Adipose tissue (tissue), 3 donors: ENCODE data around the gene UBR4. TPM values are rescaled to one million over a fixed set of nuclear protein-coding genes. Genes with fewer than 3 reads are reported as not detected.
A peak's percentile ranks its signal among the peaks of the same experiment; 100 is the strongest.
"Not testable (repeated sequence)": the region's sequence is repeated elsewhere in the genome, so short reads cannot be mapped to it uniquely, and the experiment has no call there.

ENCODE experiments used
- H3K27ac ChIP-seq: one replicate; pipeline ENCODE4 v1.5.1; 2013; ENCODE audit warnings: low read depth, low read length
- WGBS, 3 donors: extraction: QIAGEN DNeasy Blood & Tissue Kit; methylation state at CpG; one replicate each; pipeline ENCODE4 v1.1.7; 2013; 5-methylcytosine and 5-hydroxymethylcytosine counted together
- polyA plus RNA-seq, 3 donors: library from polyadenylated mRNA; stranded (reverse); fragments of 200-250 nt; gene quantifications; one replicate each; pipeline ENCODE4 v1.2.3, GENCODE V29; 2013
- donor health status: healthy with polysubstance abuse.
- donor health status: Bipolar disorder and iron deficiency.
- donor health status: healthy.

UBR4 gene
- polyA plus RNA-seq, 3 donors, result 37.3 to 80.4 (median 76.5) TPM

GRCh38 chr1:19222979-19223824 is 13.1 kb upstream of the UBR4 start:
- H3K27ac ChIP-seq, result no peak overlapping the region
- 76 to 84% (median 80%) methylated on average over 15 of the region's 15 CpGs for WGBS, 3 donors

- H3K27ac ChIP-seq, result no peak overlapping the region
- WGBS, 3 donors, result 95 to 97% (median 95%) methylated on average over 11 of the region's 11 CpGs
Observed at GRCh38 chr1:19222573-19222972, 12.5 kb upstream of the UBR4 start.

- H3K27ac ChIP-seq, result no peak overlapping the region
- 48 to 74% (median 56%) methylated on average over 7 of the region's 7 CpGs for WGBS, 3 donors
Observed at GRCh38 chr1:19220991-19221390, 10.9 kb upstream of the UBR4 start.

GRCh38 chr1:19220080-19220846 is 10.2 kb upstream of the UBR4 start:
- WGBS, 3 donors, result 79 to 93% (median 85%) methylated on average over 8 of the region's 8 CpGs

GRCh38 chr1:19219451-19219850 is 9.4 kb upstream of the UBR4 start:
- H3K27ac ChIP-seq, result no peak overlapping the region
- WGBS, 3 donors, result 81 to 85% (median 82%) methylated on average over 7 of the region's 7 CpGs

More at GRCh38 chr1:19220080-19220846, 10.2 kb upstream of the UBR4 start:
- H3K27ac ChIP-seq, result no peak overlapping the region

- H3K27ac ChIP-seq, result not testable (repeated sequence)
- 97 to 98% (median 97%) methylated on average over 4 of the region's 4 CpGs for WGBS, 3 donors
Observed at GRCh38 chr1:19216585-19216984, 6.5 kb upstream of the UBR4 start.

GRCh38 chr1:19213580-19213979 is 3.5 kb upstream of the UBR4 start:
- no peak overlapping the region for H3K27ac ChIP-seq
- WGBS, 3 donors, result 97 to 100% (median 98%) methylated on average over 1 of the region's 1 CpG

GRCh38 chr1:19212167-19212566 is 2.1 kb upstream of the UBR4 start:
- H3K27ac ChIP-seq, result no peak overlapping the region

GRCh38 chr1:19210772-19211549 is 895 bp upstream of the UBR4 start:
- H3K27ac ChIP-seq, result peak overlapping the region; percentile 87
- WGBS, 3 donors, result 13 to 19% (median 18%) methylated on average over 12 of the region's 12 CpGs

- WGBS, 3 donors, result 0% methylated on average over 27 to 28 of the region's 28 CpGs
- peak overlapping the region; percentile 80 for H3K27ac ChIP-seq
Observed at GRCh38 chr1:19209439-19209989, 552 bp downstream of the UBR4 start.

GRCh38 chr1:19208710-19209438 is 1.2 kb downstream of the UBR4 start:
- WGBS, 3 donors, result 16 to 23% (median 20%) methylated on average over 8 of the region's 8 CpGs

GRCh38 chr1:19206947-19207346 is 3.1 kb downstream of the UBR4 start:
- 52 to 80% (median 60%) methylated on average over 3 of the region's 3 CpGs for WGBS, 3 donors
- H3K27ac ChIP-seq, result no peak overlapping the region

More at GRCh38 chr1:19208710-19209438, 1.2 kb downstream of the UBR4 start:
- H3K27ac ChIP-seq, result no peak overlapping the region

GRCh38 chr1:19205845-19206244 is 4.2 kb downstream of the UBR4 start:
- H3K27ac ChIP-seq, result no peak overlapping the region
- WGBS, 3 donors, result 32 to 80% (median 78%) methylated on average over 5 of the region's 5 CpGs

- 87 to 98% (median 88%) methylated on average over 1 of the region's 1 CpG for WGBS, 3 donors
Observed at GRCh38 chr1:19205403-19205802, 4.7 kb downstream of the UBR4 start.

GRCh38 chr1:19204446-19205266 is 5.4 kb downstream of the UBR4 start:
- no peak overlapping the region for H3K27ac ChIP-seq
- 73 to 91% (median 77%) methylated on average over 6 of the region's 6 CpGs for WGBS, 3 donors

More at GRCh38 chr1:19205403-19205802, 4.7 kb downstream of the UBR4 start:
- no peak overlapping the region for H3K27ac ChIP-seq

GRCh38 chr1:19203440-19203839 is 6.6 kb downstream of the UBR4 start:
- no peak overlapping the region for H3K27ac ChIP-seq
- 30 to 87% (median 80%) methylated on average over 2 of the region's 2 CpGs for WGBS, 3 donors

GRCh38 chr1:19202396-19202795 is 7.7 kb downstream of the UBR4 start:
- whole genome bisulfite sequencing, 3 donors, result 68 to 79% (median 72%) methylated on average over 3 of the region's 3 CpGs
- no peak overlapping the region for H3K27ac ChIP-seq
